Measurements from ENCODE around the gene ITGAD. TPM values are rescaled to one million over a fixed set of nuclear protein-coding genes. Genes with fewer than 3 reads are reported as not detected.

The ITGAD gene
- total RNA-seq, 1 donor, result not detected

DNA sequence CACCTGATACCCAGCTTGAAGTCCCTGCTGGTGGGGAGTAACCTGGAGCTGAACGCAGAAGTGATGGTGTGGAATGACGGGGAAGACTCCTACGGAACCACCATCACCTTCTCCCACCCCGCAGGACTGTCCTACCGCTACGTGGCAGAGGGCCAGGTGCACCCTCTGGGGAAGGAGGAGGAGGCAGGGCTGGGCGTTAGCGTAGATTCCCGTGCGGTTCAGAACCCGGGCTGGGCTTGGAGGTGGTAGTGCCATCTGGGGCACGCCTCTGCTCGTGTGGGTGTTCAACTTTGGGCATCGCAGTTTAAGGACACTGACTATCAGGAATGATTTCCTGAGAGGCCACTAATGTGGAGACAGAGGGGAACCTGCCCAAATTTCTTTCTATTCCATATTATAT lies 19.9 kb upstream of the ITGAD start:
- Histone ChIP-seq H2AFZ (ENCODE audit: low read length) (no peak overlapping the region), H3K9me3 (ENCODE audit: low read depth, low read length) (no peaks in the 10 kb centered on the region), H3K79me2 (ENCODE audit: insufficient read depth, low read length) (no peaks in the 10 kb centered on the region), H3K27me3 (ENCODE audit: insufficient read depth, low read length) (no peaks in the 10 kb centered on the region), H4K20me1 (ENCODE audit: insufficient read depth, low read length) (no peaks in the 10 kb centered on the region), H3K27ac (ENCODE audit: low read depth, low read length) (no peak overlapping the region), H3K4me2 (ENCODE audit: insufficient read depth, low read length) (no peak overlapping the region), H3K4me1 (ENCODE audit: insufficient read depth, low read length) (no peaks in the 10 kb centered on the region), H3K4me3 (ENCODE audit: insufficient read depth, low read length) (no peak overlapping the region), H3K36me3 (ENCODE audit: insufficient read depth, low read length) (no peaks in the 10 kb centered on the region)
- TF ChIP-seq, protein P1, sequence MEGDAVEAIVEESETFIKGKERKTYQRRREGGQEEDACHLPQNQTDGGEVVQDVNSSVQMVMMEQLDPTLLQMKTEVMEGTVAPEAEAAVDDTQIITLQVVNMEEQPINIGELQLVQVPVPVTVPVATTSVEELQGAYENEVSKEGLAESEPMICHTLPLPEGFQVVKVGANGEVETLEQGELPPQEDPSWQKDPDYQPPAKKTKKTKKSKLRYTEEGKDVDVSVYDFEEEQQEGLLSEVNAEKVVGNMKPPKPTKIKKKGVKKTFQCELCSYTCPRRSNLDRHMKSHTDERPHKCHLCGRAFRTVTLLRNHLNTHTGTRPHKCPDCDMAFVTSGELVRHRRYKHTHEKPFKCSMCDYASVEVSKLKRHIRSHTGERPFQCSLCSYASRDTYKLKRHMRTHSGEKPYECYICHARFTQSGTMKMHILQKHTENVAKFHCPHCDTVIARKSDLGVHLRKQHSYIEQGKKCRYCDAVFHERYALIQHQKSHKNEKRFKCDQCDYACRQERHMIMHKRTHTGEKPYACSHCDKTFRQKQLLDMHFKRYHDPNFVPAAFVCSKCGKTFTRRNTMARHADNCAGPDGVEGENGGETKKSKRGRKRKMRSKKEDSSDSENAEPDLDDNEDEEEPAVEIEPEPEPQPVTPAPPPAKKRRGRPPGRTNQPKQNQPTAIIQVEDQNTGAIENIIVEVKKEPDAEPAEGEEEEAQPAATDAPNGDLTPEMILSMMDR (IDR thresholded peaks at IDR 0.05; ENCODE audit: extremely low read depth, low read depth, low read length), result no peak
- peak; percentile 39 for DNase-seq (ENCODE audit: insufficient read length, low spot score, missing footprints)

- H3K9me3 ChIP-seq (ENCODE audit: low read depth, low read length), result no peaks in the 10 kb centered on the region
- H3K4me3 ChIP-seq (ENCODE audit: insufficient read depth, low read length), result no peak overlapping the region
- H3K27me3 ChIP-seq (ENCODE audit: insufficient read depth, low read length), result peaks cover 4% of the 10 kb centered on the region
- TF ChIP-seq, protein P1 (IDR thresholded peaks at IDR 0.05; ENCODE audit: extremely low read depth, low read depth, low read length), result no peak
- no peak for DNase-seq (ENCODE audit: insufficient read length, low spot score, missing footprints)
- no peak overlapping the region for H2AFZ ChIP-seq (ENCODE audit: low read length)
- no peaks in the 10 kb centered on the region for H3K79me2 ChIP-seq (ENCODE audit: insufficient read depth, low read length)
- no peak overlapping the region for H3K4me2 ChIP-seq (ENCODE audit: insufficient read depth, low read length)
- no peaks in the 10 kb centered on the region for H3K36me3 ChIP-seq (ENCODE audit: insufficient read depth, low read length)
- H4K20me1 ChIP-seq (ENCODE audit: insufficient read depth, low read length), result no peaks in the 10 kb centered on the region
- no peaks in the 10 kb centered on the region for H3K4me1 ChIP-seq (ENCODE audit: insufficient read depth, low read length)
- no peak overlapping the region for H3K27ac ChIP-seq (ENCODE audit: low read depth, low read length)
Observed at GRCh38 chr16:31375231-31375630, 17.9 kb upstream of the ITGAD start.

DNA sequence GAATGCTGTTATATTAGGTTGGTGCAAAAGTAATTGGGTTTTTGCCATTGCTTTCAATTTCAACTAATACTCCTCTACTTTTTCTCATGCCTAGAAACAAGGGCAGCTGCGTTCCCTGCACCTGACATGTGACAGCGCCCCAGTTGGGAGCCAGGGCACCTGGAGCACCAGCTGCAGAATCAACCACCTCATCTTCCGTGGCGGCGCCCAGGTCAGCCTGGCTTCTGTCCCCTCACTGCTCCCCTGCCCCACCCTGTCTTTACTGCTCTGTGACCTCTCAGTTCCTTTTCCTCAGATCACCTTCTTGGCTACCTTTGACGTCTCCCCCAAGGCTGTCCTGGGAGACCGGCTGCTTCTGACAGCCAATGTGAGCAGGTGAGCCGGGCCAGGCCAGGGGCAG lies 16.4 kb upstream of the ITGAD start:
- no peaks in the 10 kb centered on the region for H4K20me1 ChIP-seq (ENCODE audit: insufficient read depth, low read length)
- H3K27ac ChIP-seq (ENCODE audit: low read depth, low read length), result no peak overlapping the region
- H3K36me3 ChIP-seq (ENCODE audit: insufficient read depth, low read length), result no peaks in the 10 kb centered on the region
- H3K27me3 ChIP-seq (ENCODE audit: insufficient read depth, low read length), result peaks cover 9% of the 10 kb centered on the region
- TF ChIP-seq, protein P1 (IDR thresholded peaks at IDR 0.05; ENCODE audit: extremely low read depth, low read depth, low read length), result no peak
- no peak for DNase-seq (ENCODE audit: insufficient read length, low spot score, missing footprints)
- no peak overlapping the region for H3K4me3 ChIP-seq (ENCODE audit: insufficient read depth, low read length)
- no peaks in the 10 kb centered on the region for H3K79me2 ChIP-seq (ENCODE audit: insufficient read depth, low read length)
- no peak overlapping the region for H2AFZ ChIP-seq (ENCODE audit: low read length)
- H3K9me3 ChIP-seq (ENCODE audit: low read depth, low read length), result no peaks in the 10 kb centered on the region
- no peak overlapping the region for H3K4me2 ChIP-seq (ENCODE audit: insufficient read depth, low read length)
- H3K4me1 ChIP-seq (ENCODE audit: insufficient read depth, low read length), result no peaks in the 10 kb centered on the region

DNA sequence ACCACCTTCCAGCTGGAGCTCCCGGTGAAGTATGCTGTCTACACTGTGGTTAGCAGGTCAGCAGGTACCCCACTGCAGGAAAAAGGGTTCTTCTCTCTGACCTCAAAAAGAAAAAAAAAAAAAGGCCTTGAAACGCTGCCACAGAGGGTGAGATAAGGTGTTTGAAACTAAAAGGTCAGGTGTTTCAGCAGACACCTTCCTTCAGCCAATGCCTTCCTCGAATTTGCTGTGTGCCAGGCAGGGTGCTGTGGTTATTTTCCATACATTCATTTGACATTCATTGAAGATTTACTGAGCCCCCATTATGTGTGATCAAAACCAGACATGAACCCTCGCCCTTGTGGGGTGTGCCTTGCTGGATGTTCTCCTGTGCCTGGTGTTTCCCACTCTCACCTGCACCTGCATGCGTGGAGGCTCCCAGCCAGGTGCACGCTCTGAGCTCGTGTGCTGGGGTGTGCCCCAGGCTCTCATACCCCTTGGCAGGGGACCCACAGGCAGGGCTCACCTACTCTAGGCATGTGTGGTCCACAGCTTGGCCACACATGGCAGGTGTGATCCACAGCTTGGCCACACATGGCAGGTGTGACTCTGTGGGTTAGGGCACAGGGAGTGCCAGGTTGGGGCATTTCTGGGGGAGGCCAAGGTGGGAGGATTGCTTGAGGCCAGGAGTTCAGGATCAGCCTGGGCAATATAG lies 15.8 kb upstream of the ITGAD start:
- H3K4me1 ChIP-seq (ENCODE audit: insufficient read depth, low read length), result no peaks in the 10 kb centered on the region
- no peak overlapping the region for H3K27ac ChIP-seq (ENCODE audit: low read depth, low read length)
- H2AFZ ChIP-seq (ENCODE audit: low read length), result no peak overlapping the region
- no peaks in the 10 kb centered on the region for H3K9me3 ChIP-seq (ENCODE audit: low read depth, low read length)
- no peak overlapping the region for H3K4me2 ChIP-seq (ENCODE audit: insufficient read depth, low read length)
- H3K79me2 ChIP-seq (ENCODE audit: insufficient read depth, low read length), result no peaks in the 10 kb centered on the region
- no peaks in the 10 kb centered on the region for H3K36me3 ChIP-seq (ENCODE audit: insufficient read depth, low read length)
- DNase-seq (ENCODE audit: insufficient read length, low spot score, missing footprints), result no peak
- no peak overlapping the region for H3K4me3 ChIP-seq (ENCODE audit: insufficient read depth, low read length)
- TF ChIP-seq, protein P1 (IDR thresholded peaks at IDR 0.05; ENCODE audit: extremely low read depth, low read depth, low read length), result no peak
- peaks cover 9% of the 10 kb centered on the region for H3K27me3 ChIP-seq (ENCODE audit: insufficient read depth, low read length)
- no peaks in the 10 kb centered on the region for H4K20me1 ChIP-seq (ENCODE audit: insufficient read depth, low read length)
